IMR-90 (cell line): ENCODE measurements around the gene PROM2. TPM values are rescaled to one million over a fixed set of nuclear protein-coding genes. Genes with fewer than 3 reads are reported as not detected.

Experiments
- ATAC-seq: fragments of 200-7000 bp; cut with Tn5 transposase; 2 replicates; pipeline ENCODE4 v1.9.1; 2020; ENCODE audit warnings: low read depth, mild to moderate bottlenecking, moderate library complexity
- BruUV-seq: library from RNA; stranded (reverse); fragments of 400-500 nt; replicated peaks from 2 replicates; lab custom pipeline; 2021; lab: Mats Ljungman, UMichigan
- CTCF ChIA-PET: fragments of 300-600 bp; formaldehyde crosslinking; extraction: SDS; loops from one replicate; lab custom pipeline; 2021; ENCODE audit warnings: antibody characterized with exemption; lab: Yijun Ruan, JAX
- POLR2A ChIA-PET: fragments of 300-600 bp; sonication (Branson Sonifier 250); formaldehyde crosslinking; loops from one replicate; lab custom pipeline; 2022; ENCODE audit warnings: antibody characterized with exemption; ENCODE audit not compliant: unreplicated experiment; lab: Charles Lee
- DNase-seq: peaks from one replicate; pipeline ENCODE4 v3.0.0; 2013
- H2AFZ ChIP-seq: replicated peaks from 2 replicates; pipeline ENCODE3; 2013; ENCODE audit warnings: low read length, mild to moderate bottlenecking; ENCODE audit not compliant: poor library complexity
- H2AK5ac ChIP-seq: 2 replicates; pipeline ENCODE4 v1.6.1; 2013; ENCODE audit warnings: low read depth, low read length, inconsistent platforms
- H2AK9ac ChIP-seq: replicated peaks from 2 replicates; pipeline ENCODE3; 2013; ENCODE audit warnings: mild to moderate bottlenecking, low read depth, low read length, moderate library complexity; ENCODE audit not compliant: poor library complexity
- H2BK120ac ChIP-seq: 2 replicates; pipeline ENCODE4 v1.6.1; 2013; ENCODE audit warnings: low read depth, low read length, inconsistent platforms
- H2BK15ac ChIP-seq: 3 replicates; pipeline ENCODE4 v1.6.1; 2013; ENCODE audit warnings: low read depth, low read length, inconsistent platforms
- H2BK20ac ChIP-seq: 2 replicates; pipeline ENCODE4 v1.6.1; 2013; ENCODE audit warnings: low read depth, mild to moderate bottlenecking, inconsistent platforms, low read length, moderate library complexity
- H2BK5ac ChIP-seq: 2 replicates; pipeline ENCODE4 v1.6.1; 2013; ENCODE audit warnings: mild to moderate bottlenecking, low read depth, low read length, inconsistent platforms; ENCODE audit not compliant: poor library complexity, severe bottlenecking
- H3K14ac ChIP-seq: replicated peaks from 2 replicates; pipeline ENCODE4 v1.6.1; 2013; ENCODE audit warnings: low read depth, low read length, inconsistent platforms
- H3K18ac ChIP-seq: 2 replicates; pipeline ENCODE4 v1.6.1; 2013; ENCODE audit warnings: low read depth, low read length, control low read depth
- H3K23ac ChIP-seq: 2 replicates; pipeline ENCODE4 v1.6.1; 2013; ENCODE audit warnings: low read depth, low read length, inconsistent platforms
- H3K27ac ChIP-seq: 2 replicates; pipeline ENCODE4 v1.5.1; 2013; ENCODE audit warnings: mild to moderate bottlenecking, control low read depth, low read length; ENCODE audit not compliant: insufficient read depth
- H3K27me3 ChIP-seq: 2 replicates; pipeline ENCODE4 v1.6.1; 2013; ENCODE audit warnings: low read length; ENCODE audit not compliant: control insufficient read depth, insufficient read depth
- H3K36me3 ChIP-seq: 2 replicates; pipeline ENCODE4 v1.6.1; 2013; ENCODE audit warnings: low read length, mixed read lengths; ENCODE audit not compliant: control insufficient read depth, insufficient read depth
- H3K4ac ChIP-seq: 2 replicates; pipeline ENCODE4 v1.6.1; 2013; ENCODE audit warnings: low read depth, low read length, inconsistent platforms
- H3K4me1 ChIP-seq: 2 replicates; pipeline ENCODE4 v1.6.1; 2013; ENCODE audit warnings: low read length, mixed read lengths; ENCODE audit not compliant: control insufficient read depth, insufficient read depth
- H3K4me2 ChIP-seq: 2 replicates; pipeline ENCODE4 v1.6.1; 2013; ENCODE audit warnings: low read depth, mild to moderate bottlenecking, control low read depth, low read length, moderate library complexity
- H3K4me3 ChIP-seq: 2 replicates; pipeline ENCODE4 v1.5.1; 2013; ENCODE audit warnings: low read depth, mild to moderate bottlenecking, control low read depth, low read length, moderate library complexity; ENCODE audit not compliant: insufficient read depth
- H3K56ac ChIP-seq: 2 replicates; pipeline ENCODE4 v1.6.1; 2013; ENCODE audit warnings: low read length, inconsistent platforms; ENCODE audit not compliant: insufficient read depth; ENCODE audit errors: extremely low read depth
- H3K79me1 ChIP-seq, 2 experiments: 2 replicates each; pipeline ENCODE4 v1.6.1; 2013; ENCODE audit warnings: low read length in 2 of 2, inconsistent platforms in 1 of 2, low read depth in 1 of 2
- H3K9ac ChIP-seq: 2 replicates; pipeline ENCODE4 v1.6.1; 2013; ENCODE audit warnings: low read depth, low read length, control low read depth
- H3K9me1 ChIP-seq: 2 replicates; pipeline ENCODE4 v1.6.1; 2013; ENCODE audit warnings: low read length, inconsistent platforms; ENCODE audit not compliant: insufficient read depth
- H3K9me3 ChIP-seq: 2 replicates; pipeline ENCODE4 v1.6.1; 2013; ENCODE audit warnings: low read length; ENCODE audit not compliant: control insufficient read depth, insufficient read depth
- H4K20me1 ChIP-seq: 2 replicates; pipeline ENCODE4 v1.6.1; 2013; ENCODE audit warnings: low read length, inconsistent platforms; ENCODE audit not compliant: insufficient read depth
- H4K5ac ChIP-seq: 2 replicates; pipeline ENCODE4 v1.6.1; 2013; ENCODE audit warnings: mild to moderate bottlenecking, low read depth, low read length, control low read depth
- H4K8ac ChIP-seq, 2 experiments: 2 replicates each; pipeline ENCODE4 v1.6.1; 2013; ENCODE audit warnings: low read depth in 2 of 2, low read length in 2 of 2, control low read depth in 1 of 2, inconsistent platforms in 1 of 2
- H4K91ac ChIP-seq: 2 replicates; pipeline ENCODE4 v1.6.1; 2013; ENCODE audit warnings: low read depth, low read length, inconsistent platforms; ENCODE audit not compliant: insufficient read depth
- CEBPB ChIP-seq: IDR thresholded peaks from 2 replicates; pipeline ENCODE4 v1.6.1; 2012; ENCODE audit warnings: low read depth, low read length, improper control_type of control experiment
- CHD1 ChIP-seq: IDR thresholded peaks from 2 replicates; pipeline ENCODE4 v1.6.1; 2012; ENCODE audit warnings: low read depth, low read length, improper control_type of control experiment
- CTCF ChIP-seq: conservative IDR thresholded peaks from 2 replicates; pipeline ENCODE4 v1.5.1; 2012; ENCODE audit warnings: mild to moderate bottlenecking, low read depth, low read length, improper control_type of control experiment
- ELK1 ChIP-seq: fragments of 150-350 bp; IDR thresholded peaks from 2 replicates; pipeline ENCODE4 v1.6.1; 2016; ENCODE audit warnings: low read depth, mild to moderate bottlenecking, low read length, moderate library complexity, borderline replicate concordance
- FOS ChIP-seq: fragments of 150-350 bp; IDR thresholded peaks from 2 replicates; pipeline ENCODE4 v1.6.1; 2016; ENCODE audit warnings: low read depth, low read length
- MAZ ChIP-seq: IDR thresholded peaks from 2 replicates; pipeline ENCODE4 v1.6.1; 2012; ENCODE audit warnings: low read depth, mild to moderate bottlenecking, low read length, improper control_type of control experiment, moderate library complexity, borderline replicate concordance
- NFE2L2 ChIP-seq: fragments of 150-350 bp; IDR thresholded peaks from 2 replicates; pipeline ENCODE4 v1.6.1; 2016; ENCODE audit warnings: low read depth, mild to moderate bottlenecking, low read length
- POLR2A ChIP-seq: IDR thresholded peaks from 2 replicates; pipeline ENCODE4 v1.6.1; 2012; ENCODE audit warnings: mild to moderate bottlenecking, low read depth, low read length
- RAD21 ChIP-seq: IDR thresholded peaks from 2 replicates; pipeline ENCODE4 v1.6.1; 2012; ENCODE audit warnings: low read length, improper control_type of control experiment
- RCOR1 ChIP-seq: IDR thresholded peaks from 2 replicates; pipeline ENCODE4 v1.6.1; 2012; ENCODE audit warnings: mild to moderate bottlenecking, low read length, improper control_type of control experiment; ENCODE audit not compliant: insufficient replicate concordance
- RFX5 ChIP-seq: IDR thresholded peaks from 2 replicates; pipeline ENCODE4 v1.8.0; 2012; ENCODE audit warnings: low read depth, mild to moderate bottlenecking, low read length, moderate library complexity
- SMC3 ChIP-seq: fragments of 150-350 bp; IDR thresholded peaks from 2 replicates; pipeline ENCODE4 v1.6.1; 2016; ENCODE audit warnings: low read depth, mild to moderate bottlenecking, antibody characterized with exemption, low read length, moderate library complexity
- WGBS, 2 experiments: methylation state at CpG; one replicate each; pipeline versions ENCODE4 v1.1.5 to v1.1.7; 2013; ENCODE audit warnings: missing lambda C conversion rate in 2 of 2; ENCODE audit not compliant: insufficient read length in 1 of 2; ENCODE audit errors: extremely low coverage in 2 of 2; 5-methylcytosine and 5-hydroxymethylcytosine counted together
- dilution Hi-C: fragments of 300-500 bp; cut with HindIII; formaldehyde crosslinking; loops from one replicate; pipeline ENCODE4 v1.14.3; 2018; ENCODE audit warnings: low sequenced_read_pairs; ENCODE audit not compliant: unreplicated experiment
- in situ Hi-C: fragments of 300-500 bp; cut with MboI; formaldehyde crosslinking; loops from 3 replicates; pipeline ENCODE4 v1.14.3; 2019; ENCODE audit warnings: low sequenced_read_pairs, inconsistent platforms, mixed read lengths
- intact Hi-C: fragments of 100-400 bp; cut with micrococcal nuclease; formaldehyde crosslinking; loops from 2 replicates; pipeline ENCODE4 v1.10.0; 2022
- polyA plus RNA-seq, 3 experiments: library from polyadenylated mRNA; depleted of rRNA; stranded (reverse); fragments of >200 nt; gene quantifications; 2 replicates each; pipeline ENCODE4 v1.2.3, GENCODE V29; 2012; ENCODE audit warnings: low replicate concordance in 1 of 3
- total RNA-seq: library from RNA; depleted of rRNA; stranded (reverse); fragments of >200 nt; gene quantifications from 2 replicates; pipeline ENCODE4 v1.2.3, GENCODE V29; 2012

Gene PROM2
- total and polyA plus RNA-seq, 2 of the 4 experiments (the other 2 are of a cell fraction) = 0.26 TPM; not detected in 1

- TF ChIP-seq CHD1 = no peak
Observed at GRCh38 chr2:95317665-95318425, 43.6 kb downstream of the PROM2 start (continued).

- ChIA-PET POLR2A (no interaction called here), CTCF (interaction anchor here (0.6 kb wide), 1 partner anchor 362 kb away, joined by 3 read pairs; no protein-coding TSS in a partner anchor)
- Histone ChIP-seq H3K9me3 (no peaks in the 10 kb centered on the region), H3K9me1 (no peaks in the 10 kb centered on the region), H4K8ac (no peak overlapping the region), H3K4me1 (peaks cover 9% of the 10 kb centered on the region; the same call in 1 of the 2 replicates), H3K4ac (no peak overlapping the region), H4K5ac (no peak overlapping the region), H3K4me2 (no peak overlapping the region), H2AK9ac (no peak overlapping the region), H2BK20ac (no peak overlapping the region), H3K56ac (no peak overlapping the region), H3K9ac (no peak overlapping the region), H3K4me3 (no peak overlapping the region), H2AFZ (no peak overlapping the region), H3K18ac (no peak overlapping the region), H4K20me1 (no peaks in the 10 kb centered on the region), H3K27ac (no peak overlapping the region), H2BK120ac (no peak overlapping the region), H2BK15ac (no peak overlapping the region), H4K91ac (no peak overlapping the region), H3K23ac (no peak overlapping the region), H2AK5ac (no peak overlapping the region), H3K27me3 (peaks cover 3% of the 10 kb centered on the region; the same call in 1 of the 2 replicates), H3K14ac (no peak overlapping the region), H2BK5ac (no peak overlapping the region), H3K36me3 (no peaks in the 10 kb centered on the region), H3K79me1 (no peaks in the 10 kb centered on the region)
- dilution Hi-C loops = no loop called here
- 76% methylated on average over 6 of the region's 13 CpGs; no CpG with 5 or more reads in 1 of the 2 experiments for WGBS, 2 experiments
- no TSS peak for BruUV-seq
- DNase-seq = no peak
- intact Hi-C loops = no loop called here
- ATAC-seq = no peak
- in situ Hi-C loops = no loop called here
- TF ChIP-seq RCOR1 = no peak
- no peak for TF ChIP-seq SMC3
- no peak for TF ChIP-seq RFX5
- no peak for TF ChIP-seq CEBPB
- TF ChIP-seq FOS = no peak
- TF ChIP-seq NFE2L2 = no peak
- TF ChIP-seq POLR2A = no peak
- no peak for TF ChIP-seq CTCF
- no peak for TF ChIP-seq CHD1
- no peak for TF ChIP-seq MAZ
- TF ChIP-seq RAD21 = no peak
- TF ChIP-seq ELK1 = no peak
Observed at GRCh38 chr2:95318431-95319220, 44.4 kb downstream of the PROM2 start.
